ENCODE data around the gene DACH1. TPM values are rescaled to one million over a fixed set of nuclear protein-coding genes. Genes with fewer than 3 reads are reported as not detected.

Gene DACH1
- total RNA-seq, 1 donor from 2014 or later, result not detected

DNA sequence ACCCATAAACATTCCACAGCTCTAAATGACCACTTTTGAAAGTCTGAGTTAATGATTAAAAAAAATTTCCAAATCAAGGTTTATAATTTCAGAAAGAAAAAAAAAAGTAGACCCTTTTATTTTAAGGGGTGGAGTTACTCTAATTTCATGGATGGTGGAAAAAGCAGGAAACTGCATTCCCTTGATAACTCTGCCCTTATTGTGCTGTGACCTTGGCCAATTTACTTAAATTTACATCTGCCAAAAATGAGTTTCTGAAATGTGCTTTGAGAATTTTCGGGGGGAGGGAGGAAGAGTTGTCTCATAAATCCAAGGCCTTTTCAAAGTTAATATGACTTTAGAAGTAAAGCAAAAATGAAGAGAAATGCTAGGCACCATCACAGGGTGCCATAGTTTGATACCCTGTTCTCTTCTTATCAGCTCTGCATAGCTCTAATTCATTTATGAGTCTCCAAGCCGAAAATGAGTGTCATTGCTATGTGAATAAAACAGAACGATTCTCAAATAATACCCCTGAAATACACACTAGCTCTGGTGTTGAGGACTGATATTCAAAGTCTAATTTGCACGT, 367.0 kb downstream of the DACH1 start:
- intact Hi-C loops (cut with micrococcal nuclease), result no loop called here

DNA sequence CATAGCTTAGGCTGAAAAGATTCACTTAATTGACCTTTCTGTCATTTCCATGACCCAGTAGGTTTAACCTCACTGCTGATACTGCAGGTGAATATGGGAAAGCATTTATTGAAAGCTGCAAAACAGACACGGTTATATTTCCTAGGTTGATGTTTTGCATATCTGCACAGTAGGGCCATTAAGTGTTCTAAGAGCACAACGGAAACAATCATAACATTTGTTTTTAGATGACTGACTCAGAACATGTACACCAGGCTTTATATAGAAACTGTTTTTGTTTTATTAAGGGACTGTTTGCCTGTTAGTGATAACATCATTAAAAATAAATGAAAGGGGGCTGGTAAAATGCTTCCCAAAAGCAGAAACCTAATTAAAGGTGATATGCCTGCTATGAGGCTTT, 367.8 kb downstream of the DACH1 start:
- intact Hi-C loops (cut with micrococcal nuclease), result no loop called here

DNA sequence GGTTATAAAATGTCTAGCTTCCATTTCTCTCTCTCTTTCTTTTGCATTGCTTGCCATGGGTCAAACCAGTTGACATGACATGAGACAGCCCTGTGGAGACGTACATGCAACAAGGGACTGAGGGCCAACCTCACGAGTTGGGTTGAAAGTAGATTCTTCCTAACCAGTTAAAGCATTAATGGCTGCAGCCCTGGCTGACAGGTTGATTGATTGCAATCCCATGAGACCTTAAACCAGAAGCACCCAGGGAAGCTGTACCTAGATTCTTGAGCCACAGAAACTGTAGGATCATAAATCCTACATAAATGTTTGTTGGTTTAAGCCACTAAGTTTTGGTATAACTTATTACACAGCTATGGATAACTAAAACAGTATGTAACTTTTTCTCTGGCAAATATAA, 373.8 kb downstream of the DACH1 start:
- intact Hi-C loops (cut with micrococcal nuclease), result no loop called here

DNA sequence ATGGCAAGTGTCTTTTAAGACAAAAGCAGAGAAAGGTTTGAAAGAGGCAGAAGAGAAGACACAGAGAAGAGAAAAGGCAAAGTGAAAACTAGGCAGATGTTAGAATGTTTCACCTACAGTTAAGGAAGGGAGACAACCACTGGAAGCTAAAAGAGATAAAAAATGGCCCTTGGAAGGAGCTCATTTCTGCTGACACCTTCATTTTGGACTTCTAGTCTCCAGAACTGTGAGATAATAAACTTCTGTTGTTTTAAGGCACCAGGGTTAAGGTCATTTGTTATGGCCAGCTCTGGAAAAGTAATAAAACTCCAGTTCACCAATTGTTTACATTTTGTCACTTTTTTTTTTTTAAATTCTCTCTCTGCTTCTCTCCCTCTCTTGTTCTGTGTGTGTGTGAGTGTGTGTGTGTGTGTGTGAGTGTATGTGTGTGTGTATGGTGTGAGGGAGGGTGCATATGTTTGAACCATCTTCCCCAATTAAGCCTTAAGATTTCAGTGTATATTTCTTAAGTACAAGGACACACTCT, 374.6 kb downstream of the DACH1 start:
- intact Hi-C loops (cut with micrococcal nuclease), result no loop called here

DNA sequence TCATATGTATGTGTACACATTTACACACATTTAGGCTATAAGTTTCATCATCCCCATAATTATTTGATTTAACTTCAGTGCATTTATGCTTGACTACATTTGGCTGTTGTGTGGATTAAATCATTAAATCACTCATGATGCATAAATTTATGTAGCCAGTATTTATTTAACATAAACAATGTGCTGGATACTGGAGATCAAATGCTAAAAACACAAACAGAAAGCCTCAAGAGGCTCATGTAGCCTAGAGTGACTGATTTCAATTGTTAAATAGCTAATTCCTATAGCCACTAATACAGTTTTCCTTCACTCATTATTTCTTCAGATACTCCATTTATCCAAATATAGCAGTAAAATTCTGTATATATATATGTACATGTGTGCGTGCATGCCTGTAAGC, 376.0 kb downstream of the DACH1 start:
- intact Hi-C loops (cut with micrococcal nuclease), result no loop called here

DNA sequence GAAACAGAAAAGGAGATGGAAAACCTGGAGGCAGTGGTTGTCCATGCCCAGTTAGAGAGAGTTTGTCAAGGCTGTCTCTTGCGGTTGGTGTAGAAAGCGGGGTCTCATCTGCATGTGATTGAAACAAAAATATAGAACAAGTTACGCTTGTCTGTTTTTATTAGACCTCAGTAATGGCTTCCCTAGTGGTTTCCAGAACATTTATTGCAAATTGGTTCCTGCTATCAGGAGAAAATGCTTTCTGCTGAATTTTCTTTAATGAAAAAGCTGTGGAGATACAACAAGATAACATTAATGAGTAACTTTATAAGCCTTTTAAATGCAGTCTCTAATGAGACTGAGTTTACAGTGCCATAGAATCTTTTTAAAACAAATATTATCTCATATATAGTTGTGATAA, 378.0 kb downstream of the DACH1 start:
- intact Hi-C loops (cut with micrococcal nuclease), result no loop called here

GRCh38 chr13:71488201-71488600, 378.8 kb downstream of the DACH1 start:
- intact Hi-C loops (cut with micrococcal nuclease), result no loop called here

- intact Hi-C loops (cut with micrococcal nuclease), result no loop called here
Observed at GRCh38 chr13:71485913-71486312, 381.1 kb downstream of the DACH1 start.

- intact Hi-C loops (cut with micrococcal nuclease), result no loop called here
Observed at GRCh38 chr13:71483733-71484132, 383.3 kb downstream of the DACH1 start.

GRCh38 chr13:71481501-71481900, 385.5 kb downstream of the DACH1 start:
- intact Hi-C loops (cut with micrococcal nuclease), result no loop called here

DNA sequence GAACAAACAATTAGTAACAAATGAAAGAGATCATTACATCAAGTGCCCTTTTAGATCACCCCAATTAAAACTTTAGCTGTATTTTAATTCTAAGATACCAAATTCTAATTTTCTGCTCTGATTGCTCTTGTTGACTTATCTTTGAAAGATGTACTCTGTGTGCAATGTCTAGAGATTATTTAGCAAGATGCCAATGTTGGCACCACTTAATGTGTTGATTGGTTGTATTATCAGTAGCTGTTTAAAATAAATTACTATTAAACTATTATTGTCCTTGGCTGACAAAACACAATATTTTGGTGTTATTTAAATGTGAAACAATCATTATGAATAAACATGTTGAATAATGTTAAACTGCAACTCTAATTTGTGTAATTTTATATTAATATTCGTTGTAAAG, 386.0 kb downstream of the DACH1 start:
- intact Hi-C loops (cut with micrococcal nuclease), result no loop called here

DNA sequence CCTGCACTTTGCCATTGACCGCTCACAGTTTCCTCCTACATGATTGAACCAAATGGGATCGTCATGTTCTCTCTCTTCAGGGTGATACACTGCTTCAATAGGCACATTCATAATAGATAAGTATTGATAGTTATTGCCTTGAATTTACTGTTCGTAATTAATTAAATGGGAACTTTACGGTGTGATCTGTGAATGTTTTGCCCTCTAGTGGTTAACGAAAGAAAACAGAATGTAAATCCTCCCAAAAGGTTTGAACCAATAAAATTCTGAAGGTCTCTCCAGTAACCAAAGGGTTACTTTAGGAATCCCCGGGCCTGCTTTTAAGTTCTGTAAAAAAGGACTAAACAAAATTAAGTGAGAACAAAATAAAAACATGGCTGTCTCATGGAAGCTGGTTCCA, 389.3 kb downstream of the DACH1 start:
- intact Hi-C loops (cut with micrococcal nuclease), result no loop called here

GRCh38 chr13:71474936-71475335, 392.1 kb downstream of the DACH1 start:
- intact Hi-C loops (cut with micrococcal nuclease), result no loop called here

DNA sequence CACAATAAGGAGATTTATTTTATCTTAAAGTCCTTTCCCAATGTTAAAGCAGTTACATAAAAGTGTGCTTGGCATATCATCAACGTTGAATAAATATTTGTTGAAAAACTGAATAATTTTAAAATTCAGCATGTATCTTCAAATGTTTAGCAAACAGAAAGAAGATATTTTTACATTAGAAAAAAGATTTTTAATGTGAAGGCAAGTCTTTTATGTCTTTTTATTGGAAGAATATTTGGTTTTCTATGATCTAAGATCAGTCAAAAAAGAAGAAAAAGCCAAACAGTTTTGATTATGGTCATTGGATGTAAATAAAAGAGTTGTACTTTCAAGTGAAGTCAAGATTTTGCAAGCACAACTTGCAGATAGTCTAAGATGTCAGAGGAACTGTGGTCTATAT, 397.4 kb downstream of the DACH1 start:
- intact Hi-C loops (cut with micrococcal nuclease), result no loop called here

- intact Hi-C loops (cut with micrococcal nuclease), result no loop called here
Observed at GRCh38 chr13:71464686-71465085, 402.3 kb downstream of the DACH1 start.

- intact Hi-C loops (cut with micrococcal nuclease), result no loop called here
Observed at GRCh38 chr13:71461892-71462291, 405.1 kb downstream of the DACH1 start.

GRCh38 chr13:71460211-71460610, 406.8 kb downstream of the DACH1 start:
- intact Hi-C loops (cut with micrococcal nuclease), result no loop called here

DNA sequence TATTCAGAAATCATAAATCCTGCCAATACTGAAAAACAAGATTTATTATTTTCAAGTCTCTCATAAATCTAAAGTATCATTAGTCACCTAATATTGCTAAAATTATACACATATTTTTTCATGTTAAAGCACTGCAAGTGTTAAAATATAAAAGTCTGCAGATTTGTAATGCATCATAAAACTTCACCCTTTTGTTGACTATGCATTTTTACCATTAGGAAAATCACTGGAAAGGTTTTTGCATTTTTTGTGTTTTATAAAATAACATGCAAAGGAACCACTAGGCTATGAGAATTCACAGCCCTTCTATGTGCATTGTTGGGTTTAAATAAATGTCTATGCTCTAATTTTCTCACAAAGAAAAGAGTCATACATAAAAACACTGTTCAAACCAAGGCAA, 407.3 kb downstream of the DACH1 start:
- intact Hi-C loops (cut with micrococcal nuclease), result no loop called here

DNA sequence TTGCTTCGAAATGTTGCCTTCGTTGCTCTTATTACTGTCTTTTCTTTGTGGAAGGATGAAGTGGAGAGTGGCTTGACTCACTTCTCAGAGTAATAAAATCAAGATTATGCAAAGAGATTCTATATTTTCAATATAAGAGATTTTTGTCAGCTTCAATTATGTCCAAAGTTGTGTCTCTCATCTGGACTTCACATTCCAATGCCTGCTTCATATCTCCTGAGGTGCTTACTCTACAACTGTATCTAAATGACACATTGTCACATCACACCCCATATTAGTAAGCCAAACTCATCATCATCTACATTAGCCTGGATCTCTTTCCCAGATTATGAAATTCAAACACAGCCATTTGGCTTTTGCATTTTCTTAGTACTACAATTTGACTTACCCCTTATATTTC, 409.4 kb downstream of the DACH1 start:
- intact Hi-C loops (cut with micrococcal nuclease), result no loop called here

- intact Hi-C loops (cut with micrococcal nuclease), result no loop called here
Observed at GRCh38 chr13:71456136-71456535, 410.9 kb downstream of the DACH1 start.

DNA sequence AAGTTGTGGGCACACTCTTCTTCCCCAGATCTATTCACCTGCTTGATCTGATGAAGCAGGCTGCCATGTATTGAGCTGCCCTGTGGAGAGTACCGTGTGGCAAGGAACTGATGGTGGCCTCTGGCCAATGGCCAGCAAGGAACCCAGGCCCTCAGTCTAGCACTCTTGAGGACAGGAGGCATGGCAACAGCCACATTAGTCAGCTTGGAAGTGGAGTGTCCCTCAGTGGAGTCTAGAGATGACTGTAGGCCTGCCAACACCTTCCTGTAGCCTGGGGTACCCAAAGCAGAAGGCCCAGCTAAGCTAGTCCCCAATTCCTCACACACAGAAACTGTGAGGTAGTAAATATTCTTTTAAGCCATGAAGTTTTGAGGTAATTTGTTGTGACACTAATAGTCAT, 412.5 kb downstream of the DACH1 start:
- intact Hi-C loops (cut with micrococcal nuclease), result no loop called here

- intact Hi-C loops (cut with micrococcal nuclease), result no loop called here
Observed at GRCh38 chr13:71448080-71448630, 418.8 kb downstream of the DACH1 start.

DNA sequence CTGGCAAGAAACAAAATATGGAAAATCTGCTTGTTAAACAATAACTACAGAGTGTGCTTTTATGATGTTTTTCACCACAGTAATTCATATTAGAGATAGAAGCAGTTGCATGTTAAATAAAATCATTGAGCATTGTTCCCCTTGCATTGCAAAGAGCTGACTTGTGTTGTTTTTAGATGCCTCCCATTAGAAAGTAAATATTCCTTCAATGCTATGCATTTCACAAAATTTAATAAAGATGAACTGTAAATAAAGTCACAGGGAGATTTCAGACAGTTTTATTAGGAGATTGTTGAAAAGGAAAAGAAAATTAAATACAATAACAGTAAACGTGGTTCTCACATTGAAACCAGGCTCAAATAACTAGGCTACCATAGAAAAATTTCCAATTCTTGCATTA, 429.3 kb downstream of the DACH1 start:
- intact Hi-C loops (cut with micrococcal nuclease), result no loop called here

GRCh38 chr13:71430681-71431080, 436.3 kb downstream of the DACH1 start:
- intact Hi-C loops (cut with micrococcal nuclease), result no loop called here

Measured in T-helper 2 cell treated with Interferon-gamma antibody and Interleukin-4, amounts not matched to agents 100 ng/mL and 5 ng/mL, for 36 hours (primary cell).